Keratinocyte (primary cell): Measurements from ENCODE around the gene SCLY.

Experiments
- CTCF ChIP-seq, 3 experiments: IDR thresholded peaks in 1 of 3; conservative IDR thresholded peaks in 1 of 3; optimal IDR thresholded peaks in 1 of 3; 2 replicates in 2 of 3; 3 replicates in 1 of 3; pipeline versions ENCODE3 to v1.5.1; 2011; ENCODE audit warnings: low read length in 3 of 3, mild to moderate bottlenecking in 3 of 3, moderate library complexity in 2 of 3, control low read depth in 1 of 3, inconsistent platforms in 1 of 3; ENCODE audit not compliant: insufficient read depth in 2 of 3; ENCODE audit errors: extremely low read depth in 1 of 3
- EZH2 ChIP-seq: IDR thresholded peaks from one replicate; pipeline ENCODE4 v1.6.1; 2012; ENCODE audit warnings: inconsistent platforms, mild to moderate bottlenecking, low read length, moderate library complexity

GRCh38 chr2:238101891-238102841, 41.4 kb downstream of the SCLY start:
- TF ChIP-seq CTCF (optimal IDR thresholded peaks at IDR 0.05 in 1 of 3, IDR thresholded peaks at IDR 0.05 in 1 of 3, conservative IDR thresholded peaks at IDR 0.05 in 1 of 3; ENCODE audit: extremely low read depth in 1 of 3, insufficient read depth in 2 of 3, low read length in 3 of 3) (no peak), EZH2 (no peak)
